ENCODE results near the gene PSMC3IP.
"Not testable (repeated sequence)": the region's sequence is repeated elsewhere in the genome, so short reads cannot be mapped to it uniquely, and the experiment has no call there.

Gene PSMC3IP

GRCh38 chr17:42559075-42559474, 18.5 kb downstream of the PSMC3IP start:
- DNase-seq, result no peak

GRCh38 chr17:42555961-42556617, 21.4 kb downstream of the PSMC3IP start:
- DNase-seq, result not testable (repeated sequence)

GRCh38 chr17:42555122-42555622, 22.4 kb downstream of the PSMC3IP start:
- DNase-seq, result no peak

GRCh38 chr17:42554250-42555121, 23.0 kb downstream of the PSMC3IP start:
- DNase-seq, result peak; percentile 53 to 87 (median 63)

- DNase-seq, result no peak
Observed at GRCh38 chr17:42553866-42554249, 23.7 kb downstream of the PSMC3IP start.

GRCh38 chr17:42553161-42553818, 24.2 kb downstream of the PSMC3IP start:
- no peak for DNase-seq

- DNase-seq, result not testable (repeated sequence)
Observed at GRCh38 chr17:42552736-42553135, 24.8 kb downstream of the PSMC3IP start, which contains the start of gene HSD17B1. Gene HSD17B1, plus strand, starts transcription at chr17:42552923. Its CDS starts 11 bp downstream, at chr17:42552934.

- DNase-seq, result no peak
Observed at GRCh38 chr17:42548993-42549755, 28.4 kb downstream of the PSMC3IP start.

- peak; percentile 56 to 74 (median 68) for DNase-seq
Observed at GRCh38 chr17:42548070-42548837, 29.3 kb downstream of the PSMC3IP start.

- DNase-seq, result no peak
Observed at GRCh38 chr17:42547698-42548069, 29.8 kb downstream of the PSMC3IP start.

GRCh38 chr17:42547001-42547461, 30.5 kb downstream of the PSMC3IP start:
- DNase-seq, result no peak

GRCh38 chr17:42545755-42546505, 31.6 kb downstream of the PSMC3IP start:
- DNase-seq, result not testable (repeated sequence)

- no peak for DNase-seq
Observed at GRCh38 chr17:42544874-42545283, 32.6 kb downstream of the PSMC3IP start.

GRCh38 chr17:42543190-42544079, 34.1 kb downstream of the PSMC3IP start:
- DNase-seq, result no peak

GRCh38 chr17:42541041-42541833, 36.3 kb downstream of the PSMC3IP start:
- peak in 1 of 5 donors; percentile 48 for DNase-seq

GRCh38 chr17:42540558-42540957, 37.0 kb downstream of the PSMC3IP start:
- DNase-seq, result not testable (repeated sequence)

- no peak for DNase-seq
Observed at GRCh38 chr17:42538482-42538881, 39.0 kb downstream of the PSMC3IP start.

- no peak for DNase-seq
Observed at GRCh38 chr17:42537826-42538451, 39.6 kb downstream of the PSMC3IP start.
